ENCODE results near the gene HIPK1.
"Not testable (repeated sequence)": the region's sequence is repeated elsewhere in the genome, so short reads cannot be mapped to it uniquely, and the experiment has no call there.

Gene HIPK1

GRCh38 chr1:113983826-113984225 lies 54.7 kb downstream of the HIPK1 start:
- no peak for DNase-seq

- no peak for DNase-seq
Measured at GRCh38 chr1:113984710-113985109, 55.6 kb downstream of the HIPK1 start.

- DNase-seq, result no peak
Measured at GRCh38 chr1:113986802-113987201, 57.7 kb downstream of the HIPK1 start.

GRCh38 chr1:113987259-113987658 lies 58.1 kb downstream of the HIPK1 start:
- DNase-seq, result no peak

- no peak for DNase-seq
Measured at GRCh38 chr1:113990530-113990929, 61.4 kb downstream of the HIPK1 start.

GRCh38 chr1:113990961-113991360 lies 61.8 kb downstream of the HIPK1 start:
- no peak for DNase-seq

- DNase-seq, result no peak
Measured at GRCh38 chr1:113991467-113991997, 62.4 kb downstream of the HIPK1 start.

- no peak for DNase-seq
Measured at GRCh38 chr1:113993072-113993471, 63.9 kb downstream of the HIPK1 start.

- no peak for DNase-seq
Measured at GRCh38 chr1:113993766-113994165, 64.6 kb downstream of the HIPK1 start.

- no peak for DNase-seq
Measured at GRCh38 chr1:113995382-113995781, 66.3 kb downstream of the HIPK1 start.

GRCh38 chr1:113998361-113998760 lies 69.2 kb downstream of the HIPK1 start:
- DNase-seq, result no peak

GRCh38 chr1:113999233-113999632 lies 70.1 kb downstream of the HIPK1 start:
- no peak for DNase-seq

GRCh38 chr1:113999799-114000198 lies 70.7 kb downstream of the HIPK1 start:
- no peak for DNase-seq

- DNase-seq, result no peak
Measured at GRCh38 chr1:114000406-114000805, 71.3 kb downstream of the HIPK1 start.

- no peak for DNase-seq
Measured at GRCh38 chr1:114002492-114003239, 73.5 kb downstream of the HIPK1 start.

GRCh38 chr1:114003431-114003830 lies 74.3 kb downstream of the HIPK1 start:
- DNase-seq, result no peak

- not testable (repeated sequence) for DNase-seq
Measured at GRCh38 chr1:114006825-114007224, 77.7 kb downstream of the HIPK1 start.

GRCh38 chr1:114008480-114008941 lies 79.4 kb downstream of the HIPK1 start:
- no peak for DNase-seq

- DNase-seq, result no peak
Measured at GRCh38 chr1:114008993-114009392, 79.9 kb downstream of the HIPK1 start.

GRCh38 chr1:114009393-114009792 lies 80.3 kb downstream of the HIPK1 start:
- no peak for DNase-seq

- DNase-seq, result no peak
Measured at GRCh38 chr1:114010433-114011184, 81.5 kb downstream of the HIPK1 start.

- no peak for DNase-seq
Measured at GRCh38 chr1:114011796-114012195, 82.7 kb downstream of the HIPK1 start.

GRCh38 chr1:114015075-114015474 lies 86.0 kb downstream of the HIPK1 start:
- no peak for DNase-seq

- not testable (repeated sequence) for DNase-seq
Measured at GRCh38 chr1:114019724-114020123, 90.6 kb downstream of the HIPK1 start.
